22Rv1 (cell line): ENCODE data around the gene UBE3C.

Experiments used
- CTCF ChIP-seq: fragments of 450-650 bp; IDR thresholded peaks from 2 replicates; pipeline ENCODE4 v1.5.1; 2017; ENCODE audit warnings: mild to moderate bottlenecking
- ZFX ChIP-seq: fragments of 450-650 bp; IDR thresholded peaks from 2 replicates; pipeline ENCODE4 v1.6.1; 2017; ENCODE audit warnings: antibody characterized with exemption, borderline replicate concordance

GRCh38 chr7:157244516-157245294 is 106.0 kb downstream of the UBE3C start:
- TF ChIP-seq CTCF (no peak), ZFX (no peak)
